ENCODE measurements around the gene C13orf46.

The C13orf46 gene

DNA sequence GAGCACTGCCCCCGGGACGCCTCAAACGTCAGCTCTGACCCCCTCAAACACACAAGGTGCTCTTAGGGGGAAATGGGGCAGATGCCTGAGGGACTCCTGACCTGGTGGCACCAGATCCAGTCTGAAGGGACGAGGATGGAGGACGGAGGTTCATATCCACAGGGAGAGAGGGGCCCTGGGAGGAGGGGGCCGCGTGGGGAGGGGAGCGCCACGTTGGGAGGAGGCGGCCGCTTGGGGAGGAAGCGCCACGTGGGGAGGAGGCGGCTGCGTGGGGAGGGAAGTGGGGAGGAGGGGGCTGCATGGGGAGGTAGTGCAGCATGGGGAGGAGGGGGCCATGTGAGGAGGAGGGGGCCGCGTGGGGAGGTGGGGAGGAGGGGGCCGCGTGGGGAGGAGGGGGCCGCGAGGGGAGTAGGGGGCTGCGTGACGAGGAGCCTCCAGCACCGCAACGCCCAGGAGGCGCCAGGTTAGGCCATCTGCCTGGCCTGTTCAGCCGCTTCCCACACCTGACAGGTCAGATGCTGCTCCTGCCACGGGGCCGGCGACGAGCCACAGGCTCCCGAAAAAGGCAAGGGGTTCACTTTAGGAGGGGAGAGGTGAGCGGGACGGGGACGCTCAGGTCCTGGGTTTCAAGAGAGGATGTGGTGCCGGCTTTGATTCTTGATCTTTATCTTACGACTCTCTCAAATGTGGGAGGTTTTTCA, 36.7 kb upstream of the C13orf46 start:
- DNase-seq (ENCODE audit: low spot score) = no peak
- no peak for FAIRE-seq

DNA sequence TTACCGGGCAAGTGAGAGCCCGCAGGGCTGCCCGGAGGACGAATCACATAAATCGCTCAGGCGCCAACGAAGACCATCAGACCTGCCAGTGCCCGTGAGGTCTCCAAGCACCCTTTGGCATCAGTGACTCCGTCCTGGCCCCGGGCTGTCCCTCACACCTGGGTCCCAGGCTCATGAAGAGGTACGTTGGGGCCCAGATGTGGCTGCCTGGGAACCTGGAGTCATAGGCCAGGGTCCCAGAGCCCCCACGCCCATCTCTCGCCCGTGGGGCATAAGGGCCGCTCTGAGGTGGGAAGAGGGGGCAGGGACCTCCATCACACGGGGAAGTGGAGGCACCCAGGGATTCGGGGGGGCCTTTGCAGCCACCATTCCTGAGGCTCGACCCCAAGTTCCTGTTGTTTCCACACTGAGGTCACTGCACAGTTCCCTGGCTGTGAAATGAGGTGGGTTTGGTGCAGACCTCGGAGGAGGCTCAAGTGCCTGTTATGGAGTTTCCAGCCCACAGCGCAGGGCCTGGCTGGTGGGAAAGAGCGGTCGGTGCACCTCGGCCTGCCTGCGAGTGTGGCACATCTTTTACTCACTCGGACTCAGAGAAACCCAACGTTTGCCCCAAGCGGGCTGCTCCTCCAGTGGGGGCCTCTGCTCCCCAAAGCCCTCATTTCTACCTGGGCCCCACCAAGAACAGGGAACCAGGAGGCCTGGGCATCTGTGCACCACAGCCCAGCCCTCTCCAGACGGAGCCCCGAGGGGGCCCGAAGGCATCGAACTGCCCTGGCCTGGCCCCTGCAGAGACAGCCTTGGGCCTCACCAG, 35.9 kb upstream of the C13orf46 start:
- FAIRE-seq (no peak), DNase-seq (ENCODE audit: low spot score) (no peak)

DNA sequence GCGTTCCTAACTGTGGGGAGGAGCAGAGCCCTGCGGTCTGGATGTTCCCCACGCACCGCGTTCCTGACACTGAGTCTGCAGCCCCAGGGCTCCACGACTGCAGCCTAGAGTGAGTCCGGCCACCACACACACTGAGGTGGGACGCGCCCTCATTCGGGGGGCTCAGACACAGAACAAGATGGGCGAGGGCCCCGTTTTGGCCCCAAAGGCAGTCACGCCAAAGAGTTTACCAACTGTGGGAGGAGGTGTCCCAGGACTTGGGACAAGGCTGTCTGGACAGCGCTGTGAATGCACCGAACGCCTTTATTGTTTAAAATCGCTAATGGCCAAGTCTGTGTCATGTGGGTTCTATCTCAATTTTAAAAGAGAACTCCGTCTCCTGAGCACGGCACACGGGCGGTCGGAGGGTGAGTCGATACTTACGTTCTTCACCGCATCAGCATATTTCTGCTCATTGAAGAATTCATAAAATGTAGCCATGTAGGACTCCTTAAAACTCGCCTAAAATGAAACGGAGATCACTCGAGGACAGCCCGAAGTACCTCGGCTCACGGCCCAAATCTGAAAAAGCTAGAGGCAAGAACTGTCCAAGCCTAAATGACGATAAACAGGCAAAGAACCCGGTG, 35.2 kb upstream of the C13orf46 start:
- no peak for DNase-seq (ENCODE audit: low spot score)
- FAIRE-seq = no peak

DNA sequence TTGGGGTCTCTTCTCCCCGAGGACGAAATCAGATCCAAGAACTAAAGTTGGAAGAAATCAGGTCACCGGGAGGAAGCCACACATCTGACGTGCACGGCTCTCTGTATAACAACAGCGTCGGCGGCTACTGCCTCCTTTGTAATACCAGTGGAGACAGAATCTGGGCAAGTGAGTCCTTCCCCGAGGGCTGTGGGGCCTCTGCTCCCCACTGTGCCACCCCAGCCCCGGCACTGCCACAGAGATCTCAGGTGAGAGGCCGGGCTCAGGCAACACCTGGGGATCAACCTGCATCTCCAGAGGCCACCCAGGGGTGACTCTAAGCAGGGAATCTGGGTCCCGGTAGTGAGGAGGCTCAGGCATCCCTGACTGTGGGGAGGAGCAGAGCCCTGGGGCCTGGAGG, 33.7 kb upstream of the C13orf46 start:
- no peak for DNase-seq (ENCODE audit: low spot score)
- no peak for FAIRE-seq

DNA sequence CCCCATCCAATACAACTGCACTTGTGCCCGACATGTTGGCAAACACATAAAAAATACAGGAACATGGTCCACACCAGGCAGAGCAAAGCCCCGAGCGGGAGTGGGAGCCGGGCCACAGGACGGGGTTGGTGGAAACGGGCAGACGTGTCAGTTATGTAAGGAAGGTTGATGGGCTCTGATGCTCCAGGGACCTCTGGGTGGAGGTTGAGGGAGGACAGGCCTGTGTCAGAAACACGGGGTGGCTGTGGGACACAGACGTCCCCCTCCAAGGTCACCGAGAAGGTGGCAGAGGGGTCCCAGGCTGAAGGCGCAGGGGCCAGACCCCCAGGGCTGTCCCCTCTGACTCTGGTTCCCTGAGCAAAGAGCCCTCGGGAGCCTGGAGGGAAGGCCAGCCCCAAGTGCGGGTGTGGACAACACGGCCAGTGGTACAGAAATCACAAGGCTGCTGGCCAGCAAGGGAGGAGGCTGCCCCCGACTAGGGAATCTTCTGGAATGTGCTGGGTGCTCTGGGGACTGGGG, 31.4 kb upstream of the C13orf46 start:
- FAIRE-seq = no peak
- no peak for DNase-seq (ENCODE audit: low spot score)

DNA sequence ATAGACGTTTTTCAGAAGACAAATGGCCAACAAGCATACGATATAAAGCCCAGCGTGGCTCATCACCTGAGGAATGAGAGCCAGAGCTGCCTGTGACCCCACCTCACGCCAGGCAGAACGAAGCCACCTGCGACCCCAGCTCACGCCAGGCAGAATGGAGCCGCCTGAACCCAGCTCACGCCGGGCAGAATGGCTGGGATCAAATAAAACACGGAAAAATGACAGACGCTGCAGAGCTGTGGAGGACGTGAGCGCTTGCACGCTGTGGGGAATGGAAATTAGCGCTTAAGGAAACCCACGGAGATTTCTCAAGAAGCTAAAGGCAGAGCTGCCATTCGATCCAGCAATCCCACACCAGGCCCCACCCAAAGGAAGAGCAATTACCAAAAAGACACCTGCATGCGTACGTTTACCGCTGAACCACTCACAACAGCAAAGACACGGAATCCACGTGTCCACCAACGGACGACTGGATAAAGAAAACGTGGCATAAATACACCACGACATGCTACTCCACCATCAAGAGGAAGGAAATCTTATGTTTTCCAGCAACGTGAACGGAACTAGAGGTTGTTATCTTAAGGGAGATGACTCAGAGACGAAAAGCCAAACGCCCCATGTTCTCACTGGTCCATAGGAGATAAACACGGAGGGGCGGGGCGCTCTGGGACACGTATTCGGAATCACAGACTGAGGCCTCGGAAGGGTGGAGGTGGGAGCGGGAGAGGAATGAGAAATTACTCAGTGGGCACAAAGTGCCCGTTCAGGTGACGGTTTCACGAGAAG, 30.7 kb upstream of the C13orf46 start:
- FAIRE-seq = no peak
- no peak for DNase-seq (ENCODE audit: low spot score)

DNA sequence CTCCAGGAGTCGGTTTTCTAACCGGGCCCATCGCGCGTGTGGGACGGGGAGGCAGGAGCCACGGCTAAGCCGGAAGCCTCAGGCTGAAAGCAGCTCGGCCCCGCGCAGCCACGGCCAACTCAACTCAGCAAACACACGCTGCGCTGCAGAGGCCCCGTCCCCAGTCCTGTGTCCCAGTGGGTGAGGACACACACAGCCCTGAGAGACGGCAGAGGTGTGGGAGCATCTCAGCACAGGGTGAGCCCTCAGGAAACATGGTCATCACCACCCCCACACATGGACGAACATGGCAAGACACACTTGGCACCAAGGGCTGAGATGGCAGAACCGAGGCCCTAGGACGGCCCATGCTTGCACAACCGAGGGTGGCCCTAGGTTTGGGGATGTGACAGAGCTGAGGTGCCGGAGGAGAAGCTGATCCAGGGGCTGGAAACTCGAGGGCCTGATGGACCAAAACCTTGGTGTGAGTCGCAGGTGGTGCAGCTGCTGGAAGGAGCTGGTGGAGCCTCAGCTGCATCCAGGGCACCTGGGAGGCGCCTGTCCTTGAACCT, 29.0 kb upstream of the C13orf46 start:
- FAIRE-seq (no peak), DNase-seq (ENCODE audit: low spot score) (no peak)

DNA sequence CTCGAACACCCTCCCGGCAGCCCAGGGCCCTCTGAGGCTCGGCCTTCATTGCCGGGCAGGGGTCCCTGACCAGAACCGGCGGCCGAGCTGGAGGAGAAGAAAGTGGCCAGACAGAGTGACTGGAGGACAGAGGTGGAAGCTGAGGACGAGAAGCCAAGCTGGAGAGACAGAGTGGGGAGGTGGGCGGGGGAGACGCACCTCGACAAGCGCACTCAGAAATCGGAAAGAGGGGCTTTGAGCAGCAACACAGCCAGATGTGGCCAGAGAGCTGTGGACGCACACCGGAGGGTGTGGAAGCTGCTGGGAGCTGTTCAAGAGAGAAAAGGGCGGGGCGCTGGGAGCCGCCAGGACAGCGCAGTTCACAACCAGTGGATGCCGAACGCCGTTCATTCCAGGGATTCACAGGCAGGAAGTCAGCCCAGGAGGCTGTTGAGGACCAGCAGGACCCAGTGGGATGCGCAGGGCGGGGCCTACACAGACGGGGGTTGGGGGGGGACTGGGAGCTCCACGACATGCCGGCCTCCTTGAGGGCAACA, 28.2 kb upstream of the C13orf46 start:
- no peak for FAIRE-seq

DNA sequence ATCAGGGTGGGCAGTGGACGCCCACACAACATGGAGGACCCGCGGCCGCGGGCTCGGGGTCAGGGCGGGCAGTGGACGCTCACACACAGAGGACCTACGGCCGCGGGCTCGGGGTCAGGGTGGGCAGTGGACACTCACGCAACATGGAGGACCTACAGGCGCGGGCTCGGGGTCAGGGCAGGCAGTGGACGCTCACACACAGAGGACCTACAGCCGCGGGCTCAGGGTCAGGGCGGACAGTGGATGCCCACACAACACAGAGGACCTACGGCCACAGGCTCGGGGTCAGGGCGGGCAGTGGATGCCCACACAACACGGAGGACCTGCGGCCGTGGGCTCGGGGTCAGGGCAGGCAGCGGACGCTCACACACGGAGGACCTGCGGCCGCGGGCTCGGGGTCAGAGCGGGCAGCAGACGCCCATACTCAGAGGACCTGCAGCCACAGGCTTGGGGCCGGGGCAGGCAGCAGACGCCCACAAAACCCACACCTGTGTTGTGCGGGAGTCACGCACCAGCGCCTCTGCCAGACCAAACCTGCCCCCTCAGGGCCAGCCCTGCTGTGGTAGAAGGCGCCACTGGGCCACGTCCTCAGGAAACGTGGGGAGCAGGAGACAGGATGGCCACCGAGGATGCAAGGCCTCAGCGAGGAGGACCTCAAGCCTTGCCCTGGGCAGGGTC, 27.6 kb upstream of the C13orf46 start:
- FAIRE-seq = no peak
- no peak for DNase-seq (ENCODE audit: low spot score)

More for the DNA sequence above, 28.2 kb upstream of the C13orf46 start:
- no peak for DNase-seq (ENCODE audit: low spot score)

DNA sequence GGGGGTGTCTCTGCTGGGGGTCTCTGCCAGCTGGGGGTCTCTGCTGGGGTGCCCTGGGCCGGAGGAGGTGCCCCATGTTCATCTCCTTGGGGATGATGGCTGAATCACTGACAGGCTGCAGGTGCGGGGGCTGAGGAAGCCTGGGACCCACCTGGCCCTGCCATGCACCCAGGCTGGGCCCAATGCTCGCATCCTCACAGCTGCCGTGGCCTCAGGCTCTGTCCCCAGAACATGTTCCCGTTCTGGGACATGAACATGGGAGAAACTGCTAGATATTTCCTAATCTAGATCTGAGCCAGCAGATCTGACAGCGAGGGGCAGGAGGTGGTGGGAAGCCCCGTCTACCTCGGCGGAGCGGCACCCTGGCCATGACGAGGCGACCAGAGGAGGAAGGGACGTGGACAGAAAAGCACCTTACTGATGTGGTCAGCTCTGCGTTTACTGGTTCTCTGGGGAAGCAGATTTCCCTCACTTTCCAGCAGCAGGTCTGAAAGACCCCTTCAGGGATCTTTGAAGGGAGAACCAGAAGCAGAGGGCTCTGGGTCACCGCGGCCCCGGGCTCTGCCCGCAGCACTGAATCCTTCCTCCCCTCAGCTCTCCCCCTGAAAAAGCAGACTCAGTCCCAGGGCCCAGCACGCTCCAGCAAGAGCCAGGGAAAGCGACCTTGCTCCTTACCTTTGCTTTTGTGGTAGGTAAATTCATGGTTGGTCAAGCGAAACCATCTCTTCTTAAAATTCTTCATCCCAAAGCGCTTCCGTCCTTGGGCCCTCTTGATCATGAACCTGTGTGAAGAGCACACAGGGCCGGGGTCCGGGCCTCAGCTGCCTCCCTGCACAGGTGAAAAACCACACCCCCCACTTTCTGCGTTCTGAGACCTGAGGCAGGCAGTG, 26.5 kb upstream of the C13orf46 start:
- DNase-seq (ENCODE audit: low spot score) = no peak
- no peak for FAIRE-seq

DNA sequence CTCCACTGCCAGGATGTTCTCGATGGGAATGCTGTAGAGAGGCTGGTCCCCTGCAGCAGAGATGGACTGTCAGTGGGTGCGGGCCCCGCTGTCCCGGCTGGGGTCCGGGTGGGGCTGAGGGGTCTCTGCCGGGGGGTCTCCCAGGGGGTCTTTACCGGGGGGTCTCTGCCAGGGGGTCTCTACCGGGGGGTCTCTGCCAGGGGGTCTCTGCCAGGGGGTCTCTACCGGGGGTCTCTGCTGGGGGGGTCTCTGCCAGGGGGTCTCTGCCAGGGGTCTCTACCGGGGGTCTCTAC, 25.7 kb upstream of the C13orf46 start:
- FAIRE-seq (no peak), DNase-seq (ENCODE audit: low spot score) (no peak)

DNA sequence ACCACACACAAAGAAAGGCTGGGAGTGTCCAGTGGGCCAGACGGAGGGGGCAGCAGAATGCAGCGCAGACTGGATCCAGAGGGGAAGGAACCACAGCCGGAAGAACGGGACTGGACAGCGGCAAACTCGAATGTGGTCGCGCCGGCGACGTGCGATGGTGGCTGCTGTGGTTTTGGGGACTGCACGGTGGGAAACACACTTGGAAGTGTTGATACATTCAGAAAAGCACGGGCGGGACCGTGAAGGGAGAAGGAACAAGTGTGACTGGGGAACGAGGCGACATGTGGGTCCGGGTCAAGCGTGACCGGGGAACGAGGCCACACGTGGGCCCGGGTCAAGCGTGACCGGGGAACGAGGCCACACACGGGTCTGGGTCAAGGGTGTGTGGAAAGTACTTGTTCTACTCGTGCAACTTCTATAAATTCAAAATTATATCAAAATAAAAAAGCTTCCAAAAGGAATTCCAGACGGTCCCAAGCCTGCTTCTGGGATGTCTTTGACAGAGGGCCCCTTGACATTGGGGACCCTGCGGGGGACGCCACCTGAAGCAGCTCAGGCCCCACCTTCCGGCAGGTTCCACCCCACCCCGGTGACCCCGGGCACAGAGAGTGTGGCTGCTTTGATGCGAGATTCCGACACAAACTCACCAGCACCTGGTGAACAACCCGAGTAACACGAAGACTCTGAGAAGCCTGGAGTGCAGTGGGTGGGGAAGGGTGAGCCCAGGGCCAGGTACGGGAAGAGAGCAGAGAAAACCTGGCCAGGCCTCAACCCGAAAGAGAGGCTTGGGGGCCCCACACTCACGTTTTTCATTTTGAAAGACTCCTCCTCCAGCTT, 25.1 kb upstream of the C13orf46 start:
- FAIRE-seq (no peak), DNase-seq (ENCODE audit: low spot score) (no peak)

DNA sequence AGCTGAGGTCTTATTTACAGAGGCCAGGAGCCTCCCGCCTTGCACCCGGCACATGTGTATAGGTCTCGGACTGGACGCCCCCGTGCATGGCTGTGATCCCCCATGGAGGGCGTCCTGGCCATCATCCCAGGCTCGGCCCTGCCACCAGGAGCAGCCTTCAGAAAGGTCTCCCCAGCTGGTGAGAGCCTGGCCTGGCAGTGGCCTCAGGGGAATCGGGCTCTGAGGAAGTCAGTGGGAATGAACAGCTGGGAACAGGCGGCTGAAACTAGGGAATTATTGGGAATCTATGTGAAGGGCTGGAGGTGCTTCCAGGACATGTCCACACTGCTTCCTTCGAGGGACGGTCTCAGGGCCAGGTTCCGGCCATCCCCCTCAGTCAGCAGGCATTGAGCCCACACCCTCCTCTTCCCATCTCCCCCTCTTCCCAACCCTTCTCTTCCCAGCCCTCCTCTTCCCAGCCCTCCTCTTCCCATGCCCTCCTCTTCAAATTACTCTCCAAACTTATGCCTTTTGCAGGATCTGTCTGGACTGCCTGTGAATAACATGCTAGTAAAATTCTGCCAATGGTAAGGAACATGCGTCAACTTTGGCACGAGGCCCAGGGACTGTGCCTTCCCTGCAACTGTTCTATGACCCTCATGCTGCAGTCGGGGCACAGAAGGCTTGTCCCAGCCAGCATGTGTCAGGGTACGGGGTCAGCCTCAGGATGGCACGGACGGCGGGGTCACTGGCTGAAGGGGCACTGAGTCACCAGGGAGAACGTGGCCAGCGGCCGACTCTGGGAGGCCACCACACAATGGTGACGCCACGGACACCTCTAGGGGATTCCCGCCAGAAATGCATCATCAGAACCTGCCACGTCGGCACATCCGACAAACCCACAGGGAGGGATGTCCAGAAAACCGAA, 24.2 kb upstream of the C13orf46 start:
- DNase-seq (ENCODE audit: low spot score) = peak; percentile 41
- FAIRE-seq = no peak

DNA sequence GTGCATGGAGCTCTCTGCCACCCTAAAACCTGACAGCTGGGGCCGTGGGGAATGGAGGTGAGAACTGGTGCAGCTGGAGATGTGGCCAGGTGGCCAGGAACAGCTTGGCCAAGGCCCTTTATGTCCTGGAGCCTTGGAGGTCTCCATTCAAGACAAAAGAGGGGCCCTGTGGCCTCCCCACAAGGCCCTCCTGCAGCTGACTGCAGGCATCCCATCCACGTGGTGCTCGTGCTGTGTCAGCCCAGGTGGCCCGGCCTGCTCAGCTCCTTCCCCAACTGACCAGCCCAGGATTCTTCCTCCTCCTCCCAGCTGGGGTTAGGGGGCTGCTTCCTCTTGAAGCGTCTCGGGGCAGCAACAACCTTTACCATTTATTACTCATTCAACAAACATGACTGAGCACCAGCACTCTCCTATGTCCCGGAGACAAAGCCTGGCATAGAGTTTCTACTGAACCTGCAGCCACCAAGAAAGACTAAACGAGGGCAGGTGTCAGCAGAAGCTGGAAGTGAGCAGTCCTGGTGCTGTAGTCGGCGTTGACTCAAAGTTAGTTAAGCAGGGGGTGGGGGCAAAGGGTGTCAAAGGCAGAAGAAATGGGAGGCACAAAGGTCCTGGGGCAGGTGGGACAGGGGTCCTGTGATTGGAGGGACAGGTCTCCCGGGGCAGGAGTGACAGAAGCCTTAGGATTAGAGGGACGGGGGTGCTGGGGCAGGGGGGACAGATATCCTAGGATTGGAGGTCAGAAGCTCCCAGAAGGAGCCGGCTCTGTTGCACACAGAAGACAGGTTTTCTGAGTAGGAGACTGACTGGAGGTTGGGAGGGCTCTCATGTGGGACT, 23.3 kb upstream of the C13orf46 start:
- no peak for DNase-seq (ENCODE audit: low spot score)
- FAIRE-seq = no peak

DNA sequence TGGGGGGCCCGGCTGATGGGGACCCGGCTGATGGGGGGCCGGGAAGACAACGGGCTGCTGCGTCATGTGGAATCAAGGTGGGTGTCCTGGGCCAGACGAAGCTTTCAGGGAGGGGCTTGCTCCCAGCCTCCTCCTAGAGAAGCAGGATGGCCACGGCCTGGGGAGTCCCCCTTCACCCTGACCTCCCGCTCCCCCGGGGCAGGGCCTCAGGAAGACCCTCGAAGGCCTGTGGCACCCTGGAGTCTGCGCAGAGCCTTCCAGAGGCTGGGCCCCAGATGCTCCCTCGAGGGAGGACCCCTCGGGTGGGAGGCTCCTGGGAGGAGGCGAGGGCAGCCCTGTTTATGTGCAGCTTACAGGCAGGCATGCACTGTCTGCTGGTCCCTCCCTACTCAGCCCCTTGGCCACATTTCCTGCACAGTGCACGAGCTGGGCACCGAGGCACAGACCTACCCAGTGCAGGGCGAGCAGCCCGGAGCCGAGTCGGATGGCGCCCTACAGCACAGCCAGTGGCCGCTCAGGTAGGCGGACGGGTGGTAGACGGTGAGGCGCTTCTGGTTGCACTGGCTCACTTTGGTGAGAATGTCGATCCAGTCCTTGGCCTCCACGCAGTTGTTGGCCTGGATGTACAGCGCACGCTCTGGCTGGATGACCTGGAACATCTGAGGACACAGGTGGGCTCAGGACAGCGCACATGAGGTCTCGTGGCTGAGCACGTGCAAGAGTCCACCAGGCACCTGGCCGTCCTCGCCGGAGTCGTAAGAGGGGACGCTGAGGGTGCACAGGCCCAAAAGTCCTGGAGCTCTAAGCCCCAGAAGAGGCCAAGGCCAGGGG, 22.4 kb upstream of the C13orf46 start:
- FAIRE-seq = no peak

More for the DNA sequence above, 22.4 kb upstream of the C13orf46 start:
- no peak for DNase-seq (ENCODE audit: low spot score)

Measured in RCC 7860 (cell line).